Duodenal mucosa (tissue), 2 donors: ENCODE data around the gene ITPKB.

Experiments used
- H3K27ac ChIP-seq: one replicate; pipeline ENCODE4 v1.7.0; 2013; ENCODE audit warnings: low read depth, low read length
- H3K27me3 ChIP-seq, 2 donors: one replicate each; pipeline ENCODE4 v1.7.0; 2013; ENCODE audit warnings: low read length in 2 of 2, control low read depth in 1 of 2; ENCODE audit not compliant: insufficient read depth in 2 of 2, control insufficient read depth in 1 of 2
- H3K36me3 ChIP-seq, 2 donors: one replicate each; pipeline ENCODE4 v1.7.0; 2013; ENCODE audit warnings: low read length in 2 of 2, control low read depth in 1 of 2; ENCODE audit not compliant: insufficient read depth in 2 of 2, control insufficient read depth in 1 of 2
- H3K4me1 ChIP-seq, 2 donors: one replicate each; pipeline ENCODE4 v1.7.0; 2013; ENCODE audit warnings: low read length in 2 of 2, control low read depth in 1 of 2; ENCODE audit not compliant: insufficient read depth in 2 of 2, control insufficient read depth in 1 of 2
- H3K4me3 ChIP-seq, 2 donors: one replicate each; pipeline ENCODE4 v1.7.0; 2013; ENCODE audit warnings: low read length in 2 of 2, low read depth in 1 of 2
- H3K9ac ChIP-seq, 2 donors: one replicate each; pipeline ENCODE4 v1.7.0; 2013; ENCODE audit warnings: low read length in 2 of 2, low read depth in 1 of 2
- H3K9me3 ChIP-seq, 2 donors: one replicate each; pipeline ENCODE4 v1.7.0; 2013; ENCODE audit warnings: low read length in 2 of 2, control low read depth in 1 of 2; ENCODE audit not compliant: control insufficient read depth in 1 of 2

Gene ITPKB

DNA sequence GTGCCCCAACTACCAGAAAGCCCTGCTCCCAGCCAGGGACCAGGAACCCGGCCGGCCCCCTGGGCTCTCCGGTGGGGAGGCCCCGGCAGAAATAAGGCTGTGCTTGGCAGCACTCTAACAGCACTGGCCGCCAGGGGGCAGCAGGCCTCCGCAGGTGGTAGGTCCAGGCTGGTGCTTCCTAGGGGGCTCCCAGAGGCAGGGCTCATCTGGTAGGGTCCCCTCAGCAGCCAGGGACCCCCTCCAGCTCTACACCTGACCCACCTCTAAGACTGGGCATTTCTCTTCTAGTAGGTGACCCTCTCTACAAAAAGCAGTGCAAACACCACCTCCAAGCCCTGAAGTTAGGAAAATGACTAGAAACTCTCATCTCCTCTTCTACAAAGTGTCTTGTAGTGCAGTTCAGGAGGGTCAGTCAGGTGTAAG is 104.9 kb downstream of the ITPKB start:
- Histone ChIP-seq H3K4me3 (no peak overlapping the region), H3K9me3 (no peaks in the 10 kb centered on the region), H3K9ac (no peak overlapping the region), H3K4me1 (peaks cover 0 to 8% of the 10 kb centered on the region in 2 donors), H3K27ac (no peak overlapping the region), H3K27me3 (no peaks in the 10 kb centered on the region), H3K36me3 (peaks cover 7 to 22% of the 10 kb centered on the region in 2 donors)

GRCh38 chr1:226633541-226634165 is 105.4 kb downstream of the ITPKB start:
- H3K9me3 ChIP-seq: no peaks in the 10 kb centered on the region
- H3K27me3 ChIP-seq: no peaks in the 10 kb centered on the region
- H3K27ac ChIP-seq: no peak overlapping the region
- no peak overlapping the region for H3K9ac ChIP-seq
- H3K4me1 ChIP-seq: peaks cover 0 to 8% of the 10 kb centered on the region in 2 donors
- no peak overlapping the region for H3K4me3 ChIP-seq
- H3K36me3 ChIP-seq: peaks cover 7 to 20% of the 10 kb centered on the region in 2 donors

DNA sequence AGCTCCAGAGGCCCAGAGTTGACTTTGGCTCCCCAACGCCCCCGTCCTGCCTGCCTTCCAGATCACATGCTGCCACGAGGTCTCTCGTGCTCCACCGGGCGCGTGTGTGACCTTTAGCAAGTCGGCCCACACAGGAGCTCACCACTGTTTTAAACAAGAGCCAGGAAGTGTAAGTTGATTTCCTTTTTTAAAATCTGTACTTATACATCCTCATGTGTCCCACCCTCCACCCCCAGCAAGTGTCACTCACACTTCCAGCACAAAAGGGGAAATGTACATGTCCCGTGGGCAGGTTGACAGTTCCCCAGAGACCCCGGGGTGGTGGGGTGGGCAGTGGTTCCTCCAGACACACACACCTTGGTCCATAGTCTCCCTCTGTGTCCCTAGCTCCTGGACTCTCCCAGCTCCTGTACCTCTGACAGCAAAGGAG is 106.1 kb downstream of the ITPKB start:
- no peaks in the 10 kb centered on the region for H3K9me3 ChIP-seq
- no peaks in the 10 kb centered on the region for H3K27me3 ChIP-seq
- H3K36me3 ChIP-seq: peaks cover 7 to 16% of the 10 kb centered on the region in 2 donors
- H3K27ac ChIP-seq: no peak overlapping the region
- peaks cover 0 to 8% of the 10 kb centered on the region in 2 donors for H3K4me1 ChIP-seq
- H3K9ac ChIP-seq: no peak overlapping the region
- H3K4me3 ChIP-seq: no peak overlapping the region

DNA sequence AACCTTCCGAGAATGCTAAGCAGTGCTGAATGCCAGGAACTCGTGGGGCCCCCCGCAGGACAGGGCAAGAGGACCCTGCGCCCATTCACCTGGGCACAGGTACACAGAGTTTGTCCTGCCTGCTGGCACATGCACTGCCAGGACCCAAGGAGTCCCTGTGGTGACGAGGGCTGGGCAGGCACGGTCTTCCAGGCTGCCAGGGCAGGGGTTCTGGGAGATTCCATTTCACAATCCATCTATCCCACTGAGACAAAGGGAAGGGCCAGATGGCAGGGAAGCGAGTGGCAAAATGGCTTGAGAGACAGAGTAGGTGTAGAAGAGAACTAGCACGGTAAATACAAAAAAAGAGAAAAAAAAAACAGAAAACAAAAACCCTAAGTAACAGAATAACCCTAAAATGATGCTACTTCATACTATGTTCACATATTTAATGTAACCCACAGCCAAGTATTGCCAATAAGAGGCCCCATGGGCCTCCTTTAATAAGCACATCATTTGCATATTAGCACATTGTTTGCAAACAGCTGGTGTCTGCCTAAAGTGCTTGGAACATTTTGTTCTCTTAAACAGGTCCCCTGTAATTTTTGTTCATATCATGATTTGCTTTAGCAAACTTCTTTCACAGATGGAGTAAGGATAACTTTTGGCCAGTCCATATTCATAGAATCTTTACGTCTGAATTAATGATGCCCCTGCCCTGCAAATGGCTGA is 106.8 kb downstream of the ITPKB start:
- peaks cover 0 to 8% of the 10 kb centered on the region in 2 donors for H3K4me1 ChIP-seq
- peaks cover 7 to 13% of the 10 kb centered on the region in 2 donors for H3K36me3 ChIP-seq
- H3K9ac ChIP-seq: no peak overlapping the region

GRCh38 chr1:226631229-226632000 is 107.7 kb downstream of the ITPKB start:
- Histone ChIP-seq H3K4me1 (peaks cover 0 to 8% of the 10 kb centered on the region in 2 donors), H3K9ac (no peak overlapping the region), H3K27ac (no peak overlapping the region)

More for the DNA sequence above, 106.8 kb downstream of the ITPKB start:
- H3K9me3 ChIP-seq: no peaks in the 10 kb centered on the region
- no peaks in the 10 kb centered on the region for H3K27me3 ChIP-seq
- H3K4me3 ChIP-seq: no peak overlapping the region
- no peak overlapping the region for H3K27ac ChIP-seq

DNA sequence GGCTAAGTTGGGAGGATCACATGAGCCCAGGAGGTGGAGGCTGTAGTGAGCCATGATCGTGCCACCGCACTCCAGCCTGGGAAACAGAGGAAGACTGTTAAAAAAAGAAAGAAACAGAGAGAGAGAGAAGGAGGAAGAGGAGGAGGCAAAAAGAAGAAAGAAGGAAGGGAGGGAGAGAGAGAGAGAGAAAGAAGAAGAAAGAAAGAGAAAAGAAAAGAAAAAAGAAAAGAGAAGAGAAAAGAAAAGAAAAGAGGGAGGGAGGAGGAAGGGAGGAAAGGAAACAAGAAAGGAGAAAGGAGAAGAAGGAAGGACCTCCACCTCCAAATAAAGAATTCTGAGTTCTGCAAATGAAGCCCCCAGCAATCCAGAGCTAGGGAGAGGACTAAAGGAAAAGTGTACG is 108.5 kb downstream of the ITPKB start:
- H3K4me3 ChIP-seq: no peak overlapping the region
- H3K36me3 ChIP-seq: peaks cover 0 to 7% of the 10 kb centered on the region in 2 donors
- no peak overlapping the region for H3K9ac ChIP-seq
- H3K4me1 ChIP-seq: peaks cover 0 to 8% of the 10 kb centered on the region in 2 donors
- no peaks in the 10 kb centered on the region for H3K27me3 ChIP-seq
- no peak overlapping the region for H3K27ac ChIP-seq
- H3K9me3 ChIP-seq: peaks cover 0 to 5% of the 10 kb centered on the region in 2 donors

More at GRCh38 chr1:226631229-226632000, 107.7 kb downstream of the ITPKB start:
- H3K9me3 ChIP-seq: peaks cover 0 to 5% of the 10 kb centered on the region in 2 donors
- peaks cover 4 to 7% of the 10 kb centered on the region in 2 donors for H3K36me3 ChIP-seq
- no peak overlapping the region for H3K4me3 ChIP-seq
- no peaks in the 10 kb centered on the region for H3K27me3 ChIP-seq

- no peak overlapping the region for H3K4me3 ChIP-seq
- H3K4me1 ChIP-seq: peaks cover 0 to 8% of the 10 kb centered on the region in 2 donors
- no peak overlapping the region for H3K9ac ChIP-seq
- no peaks in the 10 kb centered on the region for H3K27me3 ChIP-seq
- H3K36me3 ChIP-seq: peaks cover 0 to 7% of the 10 kb centered on the region in 2 donors
- no peak overlapping the region for H3K27ac ChIP-seq
- peaks cover 0 to 5% of the 10 kb centered on the region in 2 donors for H3K9me3 ChIP-seq
Observed at GRCh38 chr1:226629896-226630550, 109.1 kb downstream of the ITPKB start.

DNA sequence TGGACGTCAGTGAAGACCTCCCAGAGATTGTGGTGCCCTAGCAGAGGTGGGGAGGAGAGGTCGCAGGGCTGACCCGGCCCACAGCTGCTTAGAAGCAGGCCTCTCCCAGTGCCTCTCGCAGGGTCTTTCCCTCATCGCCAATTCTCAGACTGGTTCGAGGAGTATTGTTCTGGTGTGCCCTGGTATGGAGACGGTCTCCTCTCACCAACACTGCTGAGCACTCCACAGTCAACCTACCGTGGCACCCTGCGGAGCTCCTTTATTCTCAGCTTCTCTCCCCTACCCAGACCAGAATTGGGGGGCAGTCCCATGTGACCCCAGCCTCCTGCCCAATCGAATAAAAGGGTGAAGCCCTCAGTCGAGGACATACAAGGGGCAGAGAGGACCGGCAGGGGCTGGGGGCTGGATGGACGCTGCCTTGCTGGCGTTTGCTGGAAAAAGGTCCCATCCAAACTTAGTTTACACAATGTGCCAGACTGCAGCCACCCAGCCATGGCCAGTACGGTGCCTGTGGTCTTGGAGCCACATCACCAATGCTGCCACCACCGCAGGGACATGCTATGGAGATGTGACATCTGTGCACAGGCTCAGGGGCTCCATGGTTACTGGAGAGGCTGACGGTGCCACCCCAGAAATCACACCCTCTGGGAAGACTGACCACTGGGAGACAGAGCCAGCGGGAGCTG is 109.7 kb downstream of the ITPKB start:
- Histone ChIP-seq H3K9me3 (peaks cover 0 to 5% of the 10 kb centered on the region in 2 donors), H3K9ac (no peak overlapping the region), H3K4me1 (peaks cover 0 to 7% of the 10 kb centered on the region in 2 donors), H3K27me3 (no peaks in the 10 kb centered on the region), H3K27ac (no peak overlapping the region), H3K4me3 (no peak overlapping the region), H3K36me3 (peaks cover 0 to 7% of the 10 kb centered on the region in 2 donors)

DNA sequence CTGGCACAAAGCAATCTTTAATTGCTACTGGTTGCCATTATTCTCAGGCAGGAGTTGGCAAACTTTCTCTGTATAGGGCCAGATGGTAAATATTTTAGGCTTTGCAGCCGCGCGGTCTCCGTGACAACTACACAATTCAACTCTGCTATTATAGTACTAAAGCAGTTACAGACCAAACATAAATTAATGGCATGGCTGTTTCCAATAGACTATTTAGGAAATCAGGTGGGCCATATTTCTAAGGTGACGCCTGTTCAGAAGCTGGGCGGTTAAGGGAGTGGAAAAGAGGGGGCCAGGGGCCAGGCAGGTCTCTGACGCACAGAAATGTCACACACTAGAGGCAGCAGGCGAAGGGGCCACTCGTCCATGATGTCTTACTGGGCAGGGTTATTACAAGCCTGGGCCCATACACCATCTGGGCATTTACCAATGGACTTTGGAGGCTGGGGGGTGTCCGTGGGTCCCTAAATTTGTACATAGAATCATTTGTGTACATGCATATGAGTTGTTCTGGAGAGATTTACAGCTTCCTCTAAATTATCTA is 110.4 kb downstream of the ITPKB start:
- H3K4me3 ChIP-seq: no peak overlapping the region
- no peak overlapping the region for H3K27ac ChIP-seq
- no peaks in the 10 kb centered on the region for H3K4me1 ChIP-seq
- H3K9ac ChIP-seq: no peak overlapping the region
- H3K27me3 ChIP-seq: no peaks in the 10 kb centered on the region
- peaks cover 0 to 5% of the 10 kb centered on the region in 2 donors for H3K9me3 ChIP-seq
- H3K36me3 ChIP-seq: peaks cover 0 to 7% of the 10 kb centered on the region in 2 donors
